Measurements from ENCODE around the gene SGPP2.
"Not testable (repeated sequence)": the region's sequence is repeated elsewhere in the genome, so short reads cannot be mapped to it uniquely, and the experiment has no call there.

The SGPP2 gene

DNA sequence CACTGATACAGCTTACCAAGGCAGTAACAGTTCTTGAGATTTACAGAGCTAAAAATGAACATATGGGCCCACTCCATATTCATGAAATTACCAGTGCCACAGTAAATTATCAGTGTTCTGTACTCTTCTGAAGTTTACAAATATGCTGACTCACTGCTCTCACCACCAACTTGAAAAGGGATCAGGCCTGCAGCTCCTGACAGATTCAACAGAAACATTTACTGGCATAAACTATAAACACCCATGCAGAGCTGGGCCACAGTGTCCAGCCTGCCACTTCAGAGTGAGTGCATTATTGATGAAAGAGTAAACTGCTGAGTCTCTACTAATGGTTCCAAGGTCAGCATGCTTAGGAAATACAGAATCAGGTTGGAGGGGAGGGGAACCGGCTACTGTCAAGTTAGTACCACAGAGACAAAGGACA, 148.4 kb downstream of the SGPP2 start:
- DNase-seq (ENCODE audit: low spot score) = no peak

DNA sequence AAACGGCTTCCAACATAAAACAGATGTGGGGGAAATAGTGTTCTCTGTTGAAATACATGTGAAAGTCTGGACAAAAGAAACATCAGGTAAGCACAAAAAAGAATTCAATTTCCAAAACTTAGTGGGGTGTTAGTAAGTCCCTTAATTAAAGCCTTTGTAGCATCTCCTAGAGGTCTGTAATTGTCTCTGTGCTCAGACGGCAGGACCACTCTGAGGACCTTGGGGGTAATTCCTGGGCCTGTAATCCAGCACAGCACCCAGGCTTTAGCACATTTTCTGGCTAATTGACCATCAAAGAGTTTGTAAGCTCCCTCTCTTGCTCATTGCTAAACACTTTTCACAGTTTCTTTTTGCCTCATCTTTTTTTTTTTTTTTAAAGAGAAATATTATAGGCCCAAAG, 151.3 kb downstream of the SGPP2 start:
- no peak for DNase-seq (ENCODE audit: low spot score)

DNA sequence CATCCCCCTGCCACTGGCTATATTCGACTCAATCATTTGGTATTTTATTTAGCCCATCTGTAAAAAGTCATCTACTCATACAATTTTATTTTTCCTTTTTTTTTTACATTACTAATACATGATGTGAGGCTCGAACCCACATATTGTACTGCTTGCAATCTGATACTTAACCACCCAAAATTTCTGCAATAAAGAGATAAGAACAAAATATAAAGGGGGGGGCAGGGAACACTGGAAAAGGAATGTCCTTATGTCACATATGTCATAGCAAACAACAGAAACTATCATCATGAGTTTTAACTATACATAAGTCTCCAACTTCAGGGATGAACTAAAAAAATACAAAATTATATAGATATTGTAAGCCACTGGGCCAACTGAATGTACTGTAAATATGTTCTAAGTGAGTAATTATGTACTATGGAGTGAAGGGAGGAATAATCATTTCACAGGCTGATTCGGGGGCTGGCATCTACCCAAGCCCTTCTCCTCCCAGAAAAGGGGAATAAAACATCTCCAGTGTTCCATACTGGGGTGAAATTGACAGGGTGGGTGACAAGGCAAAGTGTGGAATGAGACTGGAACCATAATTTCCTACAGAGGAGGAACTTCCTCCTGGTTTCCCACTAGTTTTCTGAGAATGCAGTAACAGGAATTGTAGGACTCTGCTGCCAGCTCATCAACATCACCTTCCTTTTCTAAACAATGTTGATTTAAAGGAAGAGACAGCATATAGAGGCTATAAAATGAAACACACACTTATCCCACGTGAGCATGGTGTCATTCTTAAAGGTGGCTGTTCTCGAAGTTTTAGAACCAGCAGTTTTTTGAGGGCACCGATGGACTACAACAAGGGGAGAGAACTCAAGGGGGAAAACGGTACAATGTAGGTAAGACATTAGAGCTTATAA, 152.1 kb downstream of the SGPP2 start:
- no peak for DNase-seq (ENCODE audit: low spot score)

DNA sequence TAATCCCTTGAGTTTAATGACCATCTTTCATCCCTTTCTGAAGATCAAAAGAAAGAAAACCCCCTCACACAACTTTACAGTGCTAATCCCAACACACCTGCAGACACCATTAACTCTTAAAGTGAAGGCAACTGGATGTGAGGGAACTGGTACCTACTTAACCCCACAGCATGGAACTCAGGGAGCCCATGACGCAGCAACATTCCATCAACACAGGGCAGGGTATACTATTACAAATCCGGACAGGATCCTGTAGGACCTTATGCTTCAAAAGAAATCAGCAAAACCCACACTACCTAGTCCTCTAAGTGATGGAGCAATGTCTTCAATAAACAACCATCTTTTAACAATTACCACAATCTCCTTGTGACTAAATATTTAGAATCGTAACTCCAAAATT, 153.0 kb downstream of the SGPP2 start:
- no peak for DNase-seq (ENCODE audit: low spot score)

DNA sequence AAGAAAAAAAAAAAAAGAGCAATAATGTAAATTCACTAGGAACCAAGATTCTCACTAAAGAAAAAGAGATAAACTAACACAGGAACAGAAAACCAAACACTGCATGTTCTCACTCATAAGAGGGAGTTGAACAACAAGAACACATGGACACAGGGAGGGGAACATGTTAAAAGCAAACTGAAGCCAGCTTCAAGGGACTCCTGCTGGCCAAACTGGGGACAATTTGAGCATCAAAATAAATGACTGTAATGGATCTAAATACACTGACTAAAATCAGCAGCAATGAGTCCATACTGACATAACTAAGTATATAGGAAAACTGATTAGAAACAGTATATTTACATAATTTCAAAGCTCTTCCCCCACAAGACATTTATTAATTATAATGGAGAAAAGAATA, 158.6 kb downstream of the SGPP2 start:
- no peak for DNase-seq (ENCODE audit: low spot score)

DNA sequence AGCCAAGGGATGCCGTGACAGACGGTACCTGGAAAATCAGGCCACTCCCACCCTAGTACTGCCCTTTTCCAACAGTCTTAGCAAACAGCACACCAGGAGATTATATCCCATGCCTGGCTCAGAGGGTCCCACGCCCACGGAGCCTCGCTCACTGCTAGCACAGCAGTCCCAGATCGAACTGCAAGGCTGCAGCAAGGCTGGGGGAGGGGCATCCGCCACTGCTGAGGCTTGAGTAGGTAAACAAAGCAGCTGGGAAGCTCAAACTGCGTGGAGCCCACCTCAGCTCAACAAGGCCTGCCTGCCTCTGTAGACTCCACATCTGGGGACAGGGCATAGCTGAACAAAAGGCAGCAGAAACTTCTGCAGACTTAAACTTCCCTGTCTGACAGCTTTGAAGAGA, 160.2 kb downstream of the SGPP2 start:
- DNase-seq (ENCODE audit: low spot score) = not testable (repeated sequence)

DNA sequence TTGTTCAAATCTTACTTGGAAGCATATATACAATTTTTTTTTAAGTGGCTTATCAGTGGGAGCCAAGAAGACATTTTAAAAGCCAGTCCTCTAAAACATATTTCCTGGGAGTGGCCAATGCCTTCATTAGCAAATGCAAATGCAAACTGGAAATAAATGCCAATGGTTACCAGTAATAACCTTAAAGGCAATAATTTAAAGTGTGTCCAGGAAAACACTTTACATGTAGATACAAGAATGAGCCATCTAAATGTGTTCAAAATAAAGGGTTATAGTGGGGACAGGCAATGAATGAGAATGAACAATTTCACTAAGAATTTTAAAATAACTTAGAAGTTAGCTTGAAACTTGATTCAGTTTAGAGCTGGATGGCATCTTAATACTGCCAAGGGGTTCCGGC, 167.3 kb downstream of the SGPP2 start:
- DNase-seq (ENCODE audit: low spot score) = no peak

DNA sequence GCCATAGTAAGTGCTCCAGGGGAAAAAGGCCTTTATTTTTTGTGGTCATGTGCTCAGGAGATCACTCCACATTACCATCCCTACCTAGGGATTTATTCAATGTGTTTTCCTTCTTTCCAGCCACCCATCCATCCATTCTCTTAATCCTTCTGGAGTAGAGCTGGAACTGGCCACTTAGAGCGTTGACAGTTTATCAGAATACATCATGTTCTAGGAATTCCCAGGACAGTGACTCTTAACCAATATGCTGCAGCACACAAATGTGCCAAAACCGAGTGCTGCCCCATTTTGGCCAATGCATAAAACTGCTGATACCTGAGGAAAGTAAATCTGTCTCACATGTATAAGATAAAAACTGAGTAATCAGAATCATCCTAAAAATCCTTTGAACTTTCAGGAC, 167.8 kb downstream of the SGPP2 start:
- DNase-seq (ENCODE audit: low spot score) = no peak

DNA sequence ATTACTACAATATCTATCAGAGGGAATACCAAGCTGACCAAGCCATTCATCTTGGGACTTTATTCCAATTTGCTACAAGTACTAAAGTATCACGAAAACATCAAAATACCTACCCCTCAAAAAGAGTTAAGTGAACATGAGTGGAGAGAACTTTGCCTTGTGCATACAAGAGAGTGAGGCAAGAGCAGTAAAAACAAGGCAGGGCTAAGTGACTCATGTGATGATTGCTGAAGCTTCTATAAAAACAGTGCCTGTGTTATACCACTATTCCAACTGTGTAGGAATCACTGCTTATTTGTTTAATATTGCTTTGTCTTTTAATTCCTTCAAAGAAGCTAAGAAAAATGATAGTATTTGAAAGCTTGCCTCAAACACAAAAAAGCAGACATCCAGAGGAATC, 170.3 kb downstream of the SGPP2 start:
- no peak for DNase-seq (ENCODE audit: low spot score)

DNA sequence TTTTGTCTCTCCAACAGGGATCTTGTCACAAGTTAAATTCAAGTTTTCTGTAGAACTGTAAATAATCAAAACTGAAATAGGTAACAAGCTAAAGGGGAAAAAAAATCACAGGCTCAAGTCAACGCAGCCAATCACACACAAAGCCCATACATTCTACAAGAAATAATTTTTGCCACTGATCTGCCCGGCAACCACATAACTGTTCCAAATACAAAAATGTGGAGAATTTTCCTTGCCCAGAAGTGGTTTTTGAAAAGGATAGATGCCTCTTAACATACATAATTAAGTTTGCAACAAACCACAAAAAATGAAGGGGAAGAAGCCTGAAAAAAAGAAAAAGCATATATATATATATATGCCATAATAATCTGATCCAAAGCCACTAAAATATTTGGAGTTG, 171.2 kb downstream of the SGPP2 start:
- no peak for DNase-seq (ENCODE audit: low spot score)

DNA sequence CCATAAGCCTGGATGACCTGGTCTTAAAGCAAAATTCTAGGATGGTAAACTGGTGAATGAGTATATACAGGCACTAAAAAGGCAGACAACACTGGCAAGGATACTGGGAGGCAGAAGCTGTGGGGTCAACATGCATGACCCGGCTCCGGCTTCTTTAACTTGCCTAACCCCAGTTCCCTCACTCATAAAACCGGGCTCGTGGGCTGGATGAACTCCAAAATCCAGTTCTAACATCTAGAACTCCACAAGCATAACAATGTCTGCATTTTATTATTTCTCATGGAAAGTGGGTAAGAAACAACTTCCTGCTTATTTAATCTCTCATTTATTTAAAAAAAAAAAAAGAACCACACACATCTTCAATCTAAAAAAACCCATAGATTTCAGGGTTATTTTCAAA, 174.3 kb downstream of the SGPP2 start:
- DNase-seq (ENCODE audit: low spot score) = no peak

DNA sequence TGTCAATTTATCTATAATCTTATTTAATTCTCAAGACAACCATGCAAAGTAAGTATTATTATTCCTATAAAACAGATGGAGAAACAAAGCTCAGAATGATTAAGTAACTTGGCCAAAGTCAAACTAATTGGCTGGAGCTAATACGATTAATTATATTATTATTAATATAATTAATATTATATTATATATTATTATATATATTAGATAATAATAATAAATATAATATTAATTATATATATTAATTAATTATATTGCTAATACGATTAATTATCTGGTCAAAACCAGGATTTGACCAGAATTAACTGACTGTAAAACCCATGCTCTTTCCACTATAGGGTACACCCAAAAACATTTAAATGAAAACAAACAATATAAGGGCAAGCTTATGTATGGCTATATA, 179.2 kb downstream of the SGPP2 start:
- DNase-seq (ENCODE audit: low spot score) = no peak

DNA sequence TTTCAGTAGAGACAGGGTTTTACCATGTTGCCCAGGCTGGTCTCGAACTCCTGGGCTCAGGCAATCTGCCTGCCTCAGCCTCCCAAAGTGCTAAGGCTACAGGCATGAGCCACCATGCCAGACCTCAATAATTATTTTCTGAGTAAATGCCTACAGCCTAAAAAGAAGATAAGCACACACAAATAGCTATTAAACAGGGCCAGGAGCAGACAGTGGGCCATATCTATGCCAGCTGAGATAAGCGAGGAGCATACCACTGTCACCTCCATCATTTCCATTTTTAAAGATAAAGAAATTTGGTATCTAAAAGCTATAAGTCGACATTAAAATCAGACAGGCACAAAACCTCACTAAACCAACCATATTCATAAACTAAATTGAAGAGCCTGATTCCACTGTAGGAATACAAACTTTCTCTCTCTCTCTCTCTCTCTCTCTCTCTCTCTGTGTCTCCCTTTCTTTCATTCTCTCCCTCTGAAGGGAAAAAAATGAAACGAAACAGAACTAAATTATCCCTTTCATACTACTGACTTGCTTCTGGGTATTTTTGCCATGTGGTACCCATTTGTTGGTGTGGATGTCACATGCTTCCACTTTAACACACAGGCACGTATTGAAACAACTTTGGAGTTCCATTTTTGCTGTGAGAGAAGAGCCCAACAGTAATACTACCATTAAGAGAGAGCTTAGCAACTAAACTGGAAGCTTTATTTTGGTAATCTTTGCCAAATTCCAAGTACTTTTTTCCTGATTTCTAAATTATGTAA, 180.6 kb downstream of the SGPP2 start:
- no peak for DNase-seq (ENCODE audit: low spot score)

DNA sequence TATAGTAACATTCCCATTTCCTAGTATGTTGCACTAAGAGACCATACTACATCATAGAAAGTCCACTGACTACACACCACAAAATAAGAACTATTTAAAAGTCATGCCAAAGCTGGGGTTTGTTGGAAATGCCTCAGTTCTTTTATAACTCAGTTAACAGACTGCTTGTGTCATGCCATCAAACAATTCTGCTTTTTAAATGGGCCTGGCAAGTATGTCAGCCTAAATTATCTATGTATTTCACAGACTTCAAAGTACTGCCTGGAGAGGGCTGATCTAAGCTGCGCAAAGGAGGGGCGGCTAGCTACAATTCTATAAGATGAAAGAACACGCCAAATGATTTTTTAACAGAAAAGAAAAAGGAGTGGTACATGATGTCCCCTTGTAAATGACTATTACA, 182.0 kb downstream of the SGPP2 start:
- no peak for DNase-seq (ENCODE audit: low spot score)

DNA sequence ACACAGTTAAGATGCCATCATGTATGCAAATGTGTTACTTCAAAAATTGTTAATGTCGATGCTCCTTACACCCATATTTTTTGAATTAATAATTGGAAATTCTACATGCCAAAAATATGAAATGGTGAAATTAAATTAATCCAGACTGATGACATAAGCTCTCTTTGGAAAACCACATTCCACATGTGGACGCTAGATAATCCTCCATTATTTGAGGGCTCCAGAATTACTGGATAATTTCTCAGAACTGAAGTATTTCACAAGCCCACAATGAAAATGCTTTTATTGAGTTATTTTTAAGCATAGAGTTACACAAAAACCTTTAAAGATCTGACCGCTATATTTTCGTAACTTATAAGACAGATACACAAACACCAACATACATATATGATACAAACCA, 183.7 kb downstream of the SGPP2 start:
- no peak for DNase-seq (ENCODE audit: low spot score)

DNA sequence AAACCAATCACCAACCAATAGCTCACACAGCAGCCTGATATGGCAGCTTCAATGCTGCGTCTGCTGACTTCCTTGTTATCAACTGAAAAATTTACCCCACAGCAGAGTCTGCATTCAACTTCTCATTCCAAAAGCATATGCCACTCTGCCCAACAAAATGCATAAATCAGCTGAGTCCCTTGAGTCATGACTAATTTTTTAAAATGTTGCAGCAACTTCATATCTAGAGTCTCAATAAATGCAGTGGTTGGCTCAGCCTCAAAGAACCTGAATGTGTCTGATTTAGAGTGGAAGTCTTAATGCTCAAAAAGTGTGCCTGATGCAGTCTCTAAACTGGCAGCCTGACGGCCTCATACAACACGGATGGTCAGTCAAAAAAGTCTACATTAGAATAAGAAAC, 185.0 kb downstream of the SGPP2 start:
- DNase-seq (ENCODE audit: low spot score) = no peak

Small RNAs within 50 kb of the gene (small RNA-seq; reads per million reads assigned to genes)
- gene RF00019 (0 reads per million in 2 experiments), gene RNU6-619P (0 reads per million in 2 experiments)
